HL-60 (cell line): ENCODE results near the gene SSH2.

ENCODE experiments used
- DNase-seq, 2 experiments: peaks; one replicate each; pipeline ENCODE4 v3.0.0-alpha.2; 2010 to 2020; ENCODE audit warnings: low read depth in 1 of 2, low spot score in 1 of 2
- H3K27ac ChIP-seq: fragments of 250-450 bp; sonication (Bioruptor Pico); replicated peaks from 2 replicates; pipeline ENCODE4 v1.5.1; 2020; ENCODE audit warnings: mild to moderate bottlenecking, moderate library complexity
- H3K27me3 ChIP-seq: fragments of 250-450 bp; sonication (Bioruptor Pico); 2 replicates; pipeline ENCODE4 v1.5.1; 2021; ENCODE audit warnings: mild to moderate bottlenecking, moderate library complexity; ENCODE audit not compliant: insufficient read depth, poor library complexity, severe bottlenecking
- H3K4me3 ChIP-seq: replicated peaks from 2 replicates; pipeline ENCODE4 v1.5.1; 2011; ENCODE audit warnings: mild to moderate bottlenecking, control low read depth, low read length; ENCODE audit not compliant: insufficient read depth
- GABPA ChIP-seq: IDR thresholded peaks from 2 replicates; pipeline ENCODE4 v1.6.1; 2012; ENCODE audit warnings: low read depth
- POLR2AphosphoS5 ChIP-seq: IDR thresholded peaks from 2 replicates; pipeline ENCODE4 v1.6.1; 2012; ENCODE audit warnings: low read depth
- SPI1 ChIP-seq: IDR thresholded peaks from 2 replicates; pipeline ENCODE4 v1.6.1; 2012; ENCODE audit warnings: low read depth, mild to moderate bottlenecking, borderline replicate concordance
- TF ChIP-seq, protein P1 (sequence below): IDR thresholded peaks from one replicate; pipeline ENCODE4 v1.5.1; 2011; ENCODE audit warnings: low read length, control low read depth, inconsistent platforms; ENCODE audit not compliant: insufficient read depth
- TF ChIP-seq, protein P2 (sequence below): IDR thresholded peaks from 2 replicates; pipeline ENCODE4 v1.6.1; 2012; ENCODE audit warnings: low read depth; ENCODE audit not compliant: insufficient replicate concordance

SSH2 gene

DNA sequence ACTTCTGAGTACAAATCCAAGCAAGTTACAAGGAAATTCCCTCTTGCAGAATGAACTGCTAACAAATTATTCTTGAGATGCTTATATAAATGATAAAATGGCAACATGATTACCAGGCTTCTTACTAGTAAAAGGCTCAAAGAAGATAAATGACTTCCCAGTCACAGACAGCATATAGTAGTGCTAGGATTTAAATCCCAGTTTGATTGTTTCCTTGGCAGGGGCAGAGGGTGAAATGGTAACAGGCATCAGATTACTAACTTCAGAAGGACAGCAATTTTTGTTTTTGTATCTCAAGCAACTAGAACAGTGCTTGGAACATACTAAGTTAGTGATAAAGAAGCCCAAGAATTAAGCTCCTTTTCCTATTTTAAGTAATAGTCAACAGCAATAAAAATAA, 102.8 kb downstream of the SSH2 start:
- Histone ChIP-seq H3K27me3 (no peaks in the 10 kb centered on the region), H3K27ac (no peak overlapping the region), H3K4me3 (no peak overlapping the region)
- no peak for DNase-seq
- no peak for TF ChIP-seq GABPA
- no peak for TF ChIP-seq SPI1
- TF ChIP-seq, protein P1, sequence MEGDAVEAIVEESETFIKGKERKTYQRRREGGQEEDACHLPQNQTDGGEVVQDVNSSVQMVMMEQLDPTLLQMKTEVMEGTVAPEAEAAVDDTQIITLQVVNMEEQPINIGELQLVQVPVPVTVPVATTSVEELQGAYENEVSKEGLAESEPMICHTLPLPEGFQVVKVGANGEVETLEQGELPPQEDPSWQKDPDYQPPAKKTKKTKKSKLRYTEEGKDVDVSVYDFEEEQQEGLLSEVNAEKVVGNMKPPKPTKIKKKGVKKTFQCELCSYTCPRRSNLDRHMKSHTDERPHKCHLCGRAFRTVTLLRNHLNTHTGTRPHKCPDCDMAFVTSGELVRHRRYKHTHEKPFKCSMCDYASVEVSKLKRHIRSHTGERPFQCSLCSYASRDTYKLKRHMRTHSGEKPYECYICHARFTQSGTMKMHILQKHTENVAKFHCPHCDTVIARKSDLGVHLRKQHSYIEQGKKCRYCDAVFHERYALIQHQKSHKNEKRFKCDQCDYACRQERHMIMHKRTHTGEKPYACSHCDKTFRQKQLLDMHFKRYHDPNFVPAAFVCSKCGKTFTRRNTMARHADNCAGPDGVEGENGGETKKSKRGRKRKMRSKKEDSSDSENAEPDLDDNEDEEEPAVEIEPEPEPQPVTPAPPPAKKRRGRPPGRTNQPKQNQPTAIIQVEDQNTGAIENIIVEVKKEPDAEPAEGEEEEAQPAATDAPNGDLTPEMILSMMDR: no peak
- TF ChIP-seq, protein P2, sequence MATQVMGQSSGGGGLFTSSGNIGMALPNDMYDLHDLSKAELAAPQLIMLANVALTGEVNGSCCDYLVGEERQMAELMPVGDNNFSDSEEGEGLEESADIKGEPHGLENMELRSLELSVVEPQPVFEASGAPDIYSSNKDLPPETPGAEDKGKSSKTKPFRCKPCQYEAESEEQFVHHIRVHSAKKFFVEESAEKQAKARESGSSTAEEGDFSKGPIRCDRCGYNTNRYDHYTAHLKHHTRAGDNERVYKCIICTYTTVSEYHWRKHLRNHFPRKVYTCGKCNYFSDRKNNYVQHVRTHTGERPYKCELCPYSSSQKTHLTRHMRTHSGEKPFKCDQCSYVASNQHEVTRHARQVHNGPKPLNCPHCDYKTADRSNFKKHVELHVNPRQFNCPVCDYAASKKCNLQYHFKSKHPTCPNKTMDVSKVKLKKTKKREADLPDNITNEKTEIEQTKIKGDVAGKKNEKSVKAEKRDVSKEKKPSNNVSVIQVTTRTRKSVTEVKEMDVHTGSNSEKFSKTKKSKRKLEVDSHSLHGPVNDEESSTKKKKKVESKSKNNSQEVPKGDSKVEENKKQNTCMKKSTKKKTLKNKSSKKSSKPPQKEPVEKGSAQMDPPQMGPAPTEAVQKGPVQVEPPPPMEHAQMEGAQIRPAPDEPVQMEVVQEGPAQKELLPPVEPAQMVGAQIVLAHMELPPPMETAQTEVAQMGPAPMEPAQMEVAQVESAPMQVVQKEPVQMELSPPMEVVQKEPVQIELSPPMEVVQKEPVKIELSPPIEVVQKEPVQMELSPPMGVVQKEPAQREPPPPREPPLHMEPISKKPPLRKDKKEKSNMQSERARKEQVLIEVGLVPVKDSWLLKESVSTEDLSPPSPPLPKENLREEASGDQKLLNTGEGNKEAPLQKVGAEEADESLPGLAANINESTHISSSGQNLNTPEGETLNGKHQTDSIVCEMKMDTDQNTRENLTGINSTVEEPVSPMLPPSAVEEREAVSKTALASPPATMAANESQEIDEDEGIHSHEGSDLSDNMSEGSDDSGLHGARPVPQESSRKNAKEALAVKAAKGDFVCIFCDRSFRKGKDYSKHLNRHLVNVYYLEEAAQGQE: no peak
- no peak for TF ChIP-seq POLR2AphosphoS5

DNA sequence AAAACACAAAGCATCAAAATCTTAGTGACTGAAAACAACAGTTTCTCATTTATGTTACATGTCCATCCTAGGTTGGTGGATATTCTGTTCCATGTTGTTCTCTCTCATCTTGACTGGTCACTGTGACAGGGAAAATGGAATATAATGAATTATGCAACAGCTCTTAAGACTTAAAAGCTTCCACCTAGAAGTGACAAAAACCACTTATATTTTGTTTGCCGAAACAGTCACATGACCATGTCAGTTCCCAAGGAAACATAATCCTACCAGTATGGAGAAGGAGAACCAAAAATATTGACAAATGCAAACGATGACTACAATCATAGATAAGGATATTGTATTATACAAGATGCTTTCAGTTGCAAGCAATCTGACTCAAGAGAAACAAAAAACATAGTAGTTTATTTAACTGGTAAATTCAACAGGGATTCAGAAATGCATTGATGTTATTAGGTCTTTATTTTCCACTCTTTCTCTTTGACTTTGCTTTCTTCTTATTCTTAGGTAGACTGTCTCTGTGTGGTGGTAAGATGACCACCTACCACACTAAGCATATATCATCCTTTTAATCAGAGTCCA, 103.8 kb downstream of the SSH2 start:
- Histone ChIP-seq H3K27me3 (no peaks in the 10 kb centered on the region), H3K27ac (no peak overlapping the region), H3K4me3 (no peak overlapping the region)
- TF ChIP-seq GABPA: no peak
- no peak for TF ChIP-seq SPI1
- TF ChIP-seq, protein P2: no peak
- no peak for TF ChIP-seq POLR2AphosphoS5
- TF ChIP-seq, protein P1: no peak
- DNase-seq: no peak

DNA sequence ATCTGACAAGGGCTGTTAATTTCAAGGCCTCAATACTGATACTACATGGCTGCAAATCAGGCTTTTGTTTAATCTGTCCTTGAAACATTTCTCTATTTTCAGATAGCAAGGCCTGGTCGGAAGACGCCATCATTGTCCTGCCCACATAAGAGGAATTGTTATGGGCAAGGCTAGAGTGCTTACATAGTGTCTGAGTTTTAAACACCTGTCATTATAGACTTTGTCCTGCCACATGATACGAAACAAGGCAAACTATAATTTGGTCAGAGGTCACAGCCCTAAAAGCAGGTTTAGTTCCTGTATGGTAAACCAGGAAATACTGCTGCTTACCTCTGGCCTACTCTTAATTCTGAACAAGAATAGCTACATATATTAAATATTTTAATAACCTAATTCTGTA, 104.4 kb downstream of the SSH2 start:
- DNase-seq: no peak
- no peak overlapping the region for H3K4me3 ChIP-seq
- TF ChIP-seq, protein P1: no peak
- no peak for TF ChIP-seq GABPA
- TF ChIP-seq POLR2AphosphoS5: no peak
- no peak for TF ChIP-seq SPI1
- TF ChIP-seq, protein P2: no peak
- H3K27me3 ChIP-seq: no peaks in the 10 kb centered on the region
- no peak overlapping the region for H3K27ac ChIP-seq
